HepG2 (cell line): ENCODE measurements around the gene ABHD13. TPM values are rescaled to one million over a fixed set of nuclear protein-coding genes. Genes with fewer than 3 reads are reported as not detected.

Experiments
- BORCS8-MEF2B ChIP-seq: sonication (generic); formaldehyde crosslinking; IDR thresholded peaks from 2 replicates; pipeline ENCODE4 v1.8.0; 2022; ENCODE audit warnings: mild to moderate bottlenecking, missing genetic modification reagents
- KDM5A ChIP-seq: fragments of 200-600 bp; sonication (generic); IDR thresholded peaks from 2 replicates; pipeline ENCODE4 v1.7.0; 2018; ENCODE audit warnings: antibody characterized with exemption, mild to moderate bottlenecking, low read length, borderline replicate concordance
- NFIB ChIP-seq: sonication (generic); formaldehyde crosslinking; IDR thresholded peaks from 2 replicates; pipeline ENCODE4 v1.9.0; 2021; ENCODE audit warnings: missing genetic modification reagents, mild to moderate bottlenecking, borderline replicate concordance
- NPAS2 ChIP-seq: sonication (generic); formaldehyde crosslinking; IDR thresholded peaks from 2 replicates; pipeline ENCODE4 v1.8.0; 2022; ENCODE audit warnings: mild to moderate bottlenecking, missing genetic modification reagents, borderline replicate concordance
- PITX1 ChIP-seq: sonication (generic); formaldehyde crosslinking; IDR thresholded peaks from 2 replicates; pipeline ENCODE4 v1.5.1; 2020; ENCODE audit warnings: mild to moderate bottlenecking, missing genetic modification reagents
- ZNF816 ChIP-seq: sonication (generic); formaldehyde crosslinking; IDR thresholded peaks from 2 replicates; pipeline ENCODE4 v1.8.0; 2022; ENCODE audit warnings: missing genetic modification reagents, mild to moderate bottlenecking, borderline replicate concordance
- polyA plus RNA-seq, 8 experiments: library from polyadenylated mRNA; depleted of rRNA in 3 of 8; stranded (reverse) in 7 of 8; unstranded in 1 of 8; fragments of >200 nt; fragmentation: Illumina TruSeq in 4 of 8; extraction: Trizol in 4 of 8; gene quantifications; 2 replicates each; pipeline versions ENCODE4 v1.2.1 to v1.2.3, GENCODE V29; 2011 to 2016; ENCODE audit warnings: low read depth in 4 of 8, missing spikeins in 1 of 8, mixed read lengths in 1 of 8; ENCODE audit not compliant: insufficient read depth in 1 of 8
- total RNA-seq, 5 experiments: library from RNA; depleted of rRNA; stranded (reverse); fragments of >200 nt; fragmentation: Illumina TruSeq; extraction: Trizol; gene quantifications; 2 replicates each; pipeline ENCODE4 v1.2.3, GENCODE V29; 2016; ENCODE audit warnings: low read depth in 1 of 5
- TF ChIP-seq, protein P1 (sequence below), 2 experiments: fragments of 450-650 bp in 1 of 2; sonication (generic) in 1 of 2; formaldehyde crosslinking in 1 of 2; IDR thresholded peaks; 2 replicates each; pipeline versions ENCODE4 v1.6.1 to v1.8.0; 2016 to 2022; ENCODE audit warnings: antibody characterized with exemption in 1 of 2, mild to moderate bottlenecking in 1 of 2, missing genetic modification reagents in 1 of 2

ABHD13 gene
- total and polyA plus RNA-seq, 2 of the 13 experiments (the other 11 are each of a cell fraction or from before 2014, with no cell fraction given): 4.3 to 6.2 TPM

DNA sequence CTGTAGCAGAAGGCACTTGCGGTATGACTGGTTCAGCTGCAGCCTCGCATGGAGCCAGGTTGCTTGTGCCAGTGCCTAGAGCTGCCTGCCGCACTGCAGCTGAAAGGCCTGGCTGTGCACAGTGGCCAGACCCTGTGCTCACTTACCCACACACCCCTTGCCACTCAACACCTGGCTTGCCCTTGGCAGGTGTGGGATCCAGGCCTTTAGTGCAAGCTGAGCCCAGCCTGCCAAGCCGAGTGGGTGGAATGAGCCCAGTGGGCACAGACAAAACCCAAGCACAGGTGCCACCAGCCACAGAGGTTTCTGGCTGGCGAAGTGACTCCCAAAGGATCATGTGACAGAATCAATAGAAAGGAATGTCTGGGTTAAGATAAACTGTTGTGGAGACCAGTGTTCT, 22.3 kb upstream of the ABHD13 start (continued):
- TF ChIP-seq NFIB: no peak
- no peak for TF ChIP-seq NPAS2 (CRISPR knock-in tag)
- TF ChIP-seq ZNF816 (CRISPR knock-in tag): no peak
- no peak for TF ChIP-seq BORCS8-MEF2B
- no peak for TF ChIP-seq PITX1 (CRISPR knock-in tag)
- TF ChIP-seq, protein P1, sequence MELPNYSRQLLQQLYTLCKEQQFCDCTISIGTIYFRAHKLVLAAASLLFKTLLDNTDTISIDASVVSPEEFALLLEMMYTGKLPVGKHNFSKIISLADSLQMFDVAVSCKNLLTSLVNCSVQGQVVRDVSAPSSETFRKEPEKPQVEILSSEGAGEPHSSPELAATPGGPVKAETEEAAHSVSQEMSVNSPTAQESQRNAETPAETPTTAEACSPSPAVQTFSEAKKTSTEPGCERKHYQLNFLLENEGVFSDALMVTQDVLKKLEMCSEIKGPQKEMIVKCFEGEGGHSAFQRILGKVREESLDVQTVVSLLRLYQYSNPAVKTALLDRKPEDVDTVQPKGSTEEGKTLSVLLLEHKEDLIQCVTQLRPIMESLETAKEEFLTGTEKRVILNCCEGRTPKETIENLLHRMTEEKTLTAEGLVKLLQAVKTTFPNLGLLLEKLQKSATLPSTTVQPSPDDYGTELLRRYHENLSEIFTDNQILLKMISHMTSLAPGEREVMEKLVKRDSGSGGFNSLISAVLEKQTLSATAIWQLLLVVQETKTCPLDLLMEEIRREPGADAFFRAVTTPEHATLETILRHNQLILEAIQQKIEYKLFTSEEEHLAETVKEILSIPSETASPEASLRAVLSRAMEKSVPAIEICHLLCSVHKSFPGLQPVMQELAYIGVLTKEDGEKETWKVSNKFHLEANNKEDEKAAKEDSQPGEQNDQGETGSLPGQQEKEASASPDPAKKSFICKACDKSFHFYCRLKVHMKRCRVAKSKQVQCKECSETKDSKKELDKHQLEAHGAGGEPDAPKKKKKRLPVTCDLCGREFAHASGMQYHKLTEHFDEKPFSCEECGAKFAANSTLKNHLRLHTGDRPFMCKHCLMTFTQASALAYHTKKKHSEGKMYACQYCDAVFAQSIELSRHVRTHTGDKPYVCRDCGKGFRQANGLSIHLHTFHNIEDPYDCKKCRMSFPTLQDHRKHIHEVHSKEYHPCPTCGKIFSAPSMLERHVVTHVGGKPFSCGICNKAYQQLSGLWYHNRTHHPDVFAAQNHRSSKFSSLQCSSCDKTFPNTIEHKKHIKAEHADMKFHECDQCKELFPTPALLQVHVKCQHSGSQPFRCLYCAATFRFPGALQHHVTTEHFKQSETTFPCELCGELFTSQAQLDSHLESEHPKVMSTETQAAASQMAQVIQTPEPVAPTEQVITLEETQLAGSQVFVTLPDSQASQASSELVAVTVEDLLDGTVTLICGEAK (IDR thresholded peaks at IDR 0.05): no peak
- TF ChIP-seq, protein P1 (CRISPR knock-in tag; IDR thresholded peaks at IDR 0.05): no peak
- no peak for TF ChIP-seq KDM5A
